Stimulated activated CD4-positive, alpha-beta T cell treated with anti-CD3 and anti-CD28 coated beads, Interleukin-1b, Interleukin-23, amount 100 ng/mL, for 48 hours (primary cell): ENCODE data around the gene SERINC5.
"Not testable (repeated sequence)": the region's sequence is repeated elsewhere in the genome, so short reads cannot be mapped to it uniquely, and the experiment has no call there.

Experiments
- DNase-seq: peaks from one replicate; pipeline ENCODE4 v3.0.0-alpha.2; 2020

The SERINC5 gene

GRCh38 chr5:80193401-80193800 is 62.4 kb downstream of the SERINC5 start:
- no peak for DNase-seq

- no peak for DNase-seq
These were observed 63.2 kb downstream of the SERINC5 start for GRCh38 chr5:80192507-80193241.

GRCh38 chr5:80191991-80192398 is 63.9 kb downstream of the SERINC5 start:
- peak; percentile 35 for DNase-seq

DNA sequence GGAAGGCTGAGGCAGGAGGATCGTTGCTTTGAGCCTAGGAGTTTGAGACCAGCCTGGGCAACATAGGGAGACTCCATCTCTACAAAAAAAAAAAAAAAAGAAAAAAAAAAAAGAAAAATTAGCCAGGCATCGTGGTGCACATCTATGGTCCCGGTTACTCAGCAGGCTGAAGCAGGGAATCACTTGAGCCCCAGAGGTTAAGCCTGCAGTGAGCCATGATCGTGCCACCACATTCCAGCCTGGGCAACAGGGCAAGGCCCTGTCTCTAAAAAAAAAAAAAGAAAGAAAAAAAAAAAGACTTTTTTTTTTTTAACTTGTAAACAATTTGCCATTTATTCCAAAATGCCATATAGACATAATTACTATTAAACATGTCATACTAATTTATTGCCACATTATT is 64.5 kb downstream of the SERINC5 start:
- DNase-seq: no peak

GRCh38 chr5:80190960-80191359 is 64.9 kb downstream of the SERINC5 start:
- DNase-seq: no peak

GRCh38 chr5:80189701-80190100 is 66.1 kb downstream of the SERINC5 start:
- DNase-seq: no peak

DNA sequence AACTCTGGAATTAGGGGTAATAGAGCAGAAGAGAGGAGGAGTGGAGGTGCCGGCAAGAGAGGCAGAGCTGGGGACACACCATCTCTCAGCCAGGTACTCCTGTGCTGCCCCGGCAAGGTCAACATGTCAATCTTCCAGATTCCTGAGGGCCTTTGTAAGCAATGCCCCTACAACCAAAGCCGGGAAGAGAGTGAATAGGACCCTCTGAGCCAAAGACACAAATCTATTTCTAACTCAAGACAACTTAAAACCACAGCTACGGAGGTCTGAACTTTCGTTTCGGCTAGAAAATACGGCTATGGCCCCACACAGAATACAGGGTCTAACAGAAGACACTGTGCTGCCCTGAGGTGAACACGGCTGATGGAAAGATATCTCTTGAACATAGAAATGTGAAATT is 66.6 kb downstream of the SERINC5 start:
- DNase-seq: no peak

GRCh38 chr5:80187421-80188090 is 68.3 kb downstream of the SERINC5 start:
- no peak for DNase-seq

DNA sequence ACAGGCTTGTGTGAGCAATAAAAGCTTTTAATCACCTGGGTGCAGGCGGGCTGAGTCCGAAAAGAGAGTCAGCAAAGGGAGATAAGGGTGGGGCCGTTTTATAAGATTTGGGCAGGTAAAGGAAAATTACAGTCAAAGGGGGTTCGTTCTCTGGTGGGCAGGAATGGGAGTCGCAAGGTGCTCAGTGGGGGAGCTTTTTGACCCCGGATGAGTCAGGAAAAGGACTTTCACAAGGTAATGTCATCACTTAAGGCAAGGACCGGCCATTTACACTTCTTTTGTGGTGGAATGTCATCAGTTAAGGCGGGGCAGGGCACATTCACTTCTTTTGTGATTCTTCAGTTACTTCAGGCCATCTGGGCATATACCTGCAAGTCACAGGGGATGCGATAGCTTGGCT is 70.3 kb downstream of the SERINC5 start:
- DNase-seq: not testable (repeated sequence)

DNA sequence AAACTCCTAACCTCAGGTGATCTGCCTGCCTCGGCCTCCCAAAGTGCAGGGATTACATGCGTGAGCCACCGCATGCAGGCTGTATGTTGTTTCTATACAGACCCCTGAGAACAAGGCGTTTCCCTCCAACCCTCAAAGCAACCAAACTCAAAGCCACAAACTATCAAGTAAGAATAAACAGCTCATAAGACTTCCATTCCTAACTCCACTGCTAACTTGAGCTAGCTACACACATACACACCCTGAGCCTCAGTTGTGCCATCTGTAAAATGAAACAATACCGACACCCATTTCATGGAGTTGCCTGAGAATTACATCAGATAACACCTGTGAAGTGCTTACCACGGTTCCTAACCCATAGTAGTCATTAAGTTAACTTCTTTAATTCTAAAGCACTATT is 70.8 kb downstream of the SERINC5 start:
- DNase-seq: peak; percentile 16

- DNase-seq: no peak
These were observed 71.4 kb downstream of the SERINC5 start for GRCh38 chr5:80184235-80185023.

GRCh38 chr5:80183728-80184234 is 72.1 kb downstream of the SERINC5 start:
- not testable (repeated sequence) for DNase-seq

GRCh38 chr5:80182809-80183580 is 72.9 kb downstream of the SERINC5 start:
- DNase-seq: peak; percentile 33

DNA sequence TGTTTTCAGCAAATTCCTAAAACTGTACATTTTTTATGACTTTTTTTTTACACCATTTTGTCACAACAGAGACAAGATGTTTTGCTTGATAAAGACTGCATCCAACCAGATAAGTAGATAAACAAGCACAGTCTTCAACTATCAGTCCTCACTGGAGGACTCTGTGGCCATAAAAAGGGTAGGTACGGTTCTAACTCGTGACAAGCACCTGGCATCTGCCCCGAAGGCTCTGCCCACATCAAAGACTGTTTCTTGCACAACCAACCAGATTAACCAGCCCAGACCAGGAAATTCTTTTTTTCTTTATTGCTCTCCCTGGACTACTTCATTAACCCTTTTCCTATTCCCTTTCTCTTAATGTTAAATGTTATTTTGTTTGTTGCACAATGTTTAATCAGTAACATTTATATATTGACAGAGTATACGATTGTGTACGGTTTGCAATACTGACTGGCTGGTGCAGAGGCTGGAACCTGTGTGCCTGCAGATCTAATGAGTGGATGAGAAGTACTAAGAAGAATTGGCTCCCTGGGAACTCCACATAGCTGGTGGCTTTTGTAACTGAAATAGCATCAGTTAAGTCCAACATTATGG is 74.1 kb downstream of the SERINC5 start:
- DNase-seq: peak; percentile 42

GRCh38 chr5:80177236-80177635 is 78.6 kb downstream of the SERINC5 start:
- DNase-seq: no peak

- no peak for DNase-seq
These were observed 80.5 kb downstream of the SERINC5 start for GRCh38 chr5:80175337-80175736.

- DNase-seq: no peak
These were observed 81.1 kb downstream of the SERINC5 start for GRCh38 chr5:80174790-80175189.

GRCh38 chr5:80172067-80172695 is 83.7 kb downstream of the SERINC5 start:
- no peak for DNase-seq

- no peak for DNase-seq
These were observed 85.7 kb downstream of the SERINC5 start for GRCh38 chr5:80170117-80170535.

DNA sequence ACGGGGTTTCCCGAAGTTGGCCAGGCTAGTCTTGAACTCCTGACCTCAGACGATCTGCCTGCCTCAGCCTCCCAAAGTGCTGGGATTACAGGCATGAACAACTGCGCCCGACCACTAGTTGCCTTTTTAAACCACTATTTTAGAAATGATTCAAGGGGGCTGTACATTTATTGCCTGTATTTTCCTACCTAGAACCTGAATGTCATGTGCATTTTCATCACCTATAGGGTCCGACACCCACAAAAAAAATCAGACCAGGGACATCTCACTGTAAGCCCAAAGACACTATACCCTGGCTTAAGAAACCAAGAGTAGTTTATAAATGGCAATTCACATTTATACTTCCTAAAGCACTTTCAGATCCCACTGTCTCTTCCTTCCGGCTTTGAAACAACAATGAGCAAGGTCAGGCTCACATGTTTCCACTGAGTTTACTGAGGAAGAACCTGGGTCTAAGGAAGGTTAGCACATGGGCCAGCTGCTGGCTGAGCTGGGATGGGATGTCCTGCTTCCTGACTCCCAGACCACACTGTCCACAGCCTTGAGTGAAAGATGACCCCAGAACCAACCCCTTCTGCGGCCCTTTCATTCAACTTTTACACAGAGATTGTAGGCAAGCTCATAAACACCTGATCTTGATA is 87.3 kb downstream of the SERINC5 start:
- no peak for DNase-seq

- no peak for DNase-seq
These were observed 90.4 kb downstream of the SERINC5 start for GRCh38 chr5:80165452-80165851.
